Lower leg skin (tissue), 3 donors: ENCODE measurements around the gene ERN1.

Experiments
- POLR2A ChIP-seq, 2 donors: fragments of 450-650 bp; IDR thresholded peaks; one replicate each; pipeline ENCODE4 v1.6.1; 2016 to 2017; ENCODE audit warnings: antibody characterized with exemption in 2 of 2, mild to moderate bottlenecking in 1 of 2, moderate library complexity in 1 of 2
- TF ChIP-seq, protein P1 (sequence below), 3 donors: fragments of 450-650 bp; IDR thresholded peaks; one replicate each; pipeline ENCODE4 v1.5.1; 2016; ENCODE audit warnings: antibody characterized with exemption in 3 of 3, mild to moderate bottlenecking in 3 of 3, moderate library complexity in 2 of 3

DNA sequence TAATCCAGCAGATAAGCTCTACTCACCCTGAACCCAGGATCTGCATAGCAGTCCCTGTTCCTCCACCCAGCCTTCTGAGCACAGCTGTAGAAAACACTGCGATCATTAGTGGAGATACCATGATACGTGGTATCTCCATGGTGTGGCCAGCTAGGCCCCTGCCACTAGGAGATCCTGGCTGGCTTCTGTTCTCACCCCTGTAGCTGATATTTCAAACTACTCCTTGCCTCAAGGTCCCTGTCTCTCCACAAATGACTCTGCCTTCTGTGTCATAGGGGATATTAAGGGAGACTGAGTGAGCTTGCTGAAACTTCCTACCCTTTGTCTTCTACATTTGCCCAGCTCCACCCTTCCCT lies 44.3 kb downstream of the ERN1 start:
- TF ChIP-seq, protein P1, sequence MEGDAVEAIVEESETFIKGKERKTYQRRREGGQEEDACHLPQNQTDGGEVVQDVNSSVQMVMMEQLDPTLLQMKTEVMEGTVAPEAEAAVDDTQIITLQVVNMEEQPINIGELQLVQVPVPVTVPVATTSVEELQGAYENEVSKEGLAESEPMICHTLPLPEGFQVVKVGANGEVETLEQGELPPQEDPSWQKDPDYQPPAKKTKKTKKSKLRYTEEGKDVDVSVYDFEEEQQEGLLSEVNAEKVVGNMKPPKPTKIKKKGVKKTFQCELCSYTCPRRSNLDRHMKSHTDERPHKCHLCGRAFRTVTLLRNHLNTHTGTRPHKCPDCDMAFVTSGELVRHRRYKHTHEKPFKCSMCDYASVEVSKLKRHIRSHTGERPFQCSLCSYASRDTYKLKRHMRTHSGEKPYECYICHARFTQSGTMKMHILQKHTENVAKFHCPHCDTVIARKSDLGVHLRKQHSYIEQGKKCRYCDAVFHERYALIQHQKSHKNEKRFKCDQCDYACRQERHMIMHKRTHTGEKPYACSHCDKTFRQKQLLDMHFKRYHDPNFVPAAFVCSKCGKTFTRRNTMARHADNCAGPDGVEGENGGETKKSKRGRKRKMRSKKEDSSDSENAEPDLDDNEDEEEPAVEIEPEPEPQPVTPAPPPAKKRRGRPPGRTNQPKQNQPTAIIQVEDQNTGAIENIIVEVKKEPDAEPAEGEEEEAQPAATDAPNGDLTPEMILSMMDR (IDR thresholded peaks at IDR 0.05): no peak
- no peak for TF ChIP-seq POLR2A (IDR thresholded peaks at IDR 0.05)
